Sigmoid colon (tissue), 4 donors: ENCODE data around the gene ANKRD33.

Experiments used
- CTCF ChIP-seq, 4 experiments: fragments of 450-650 bp in 3 of 4; fragments of 200-600 bp in 1 of 4; IDR thresholded peaks; one replicate each; pipeline ENCODE4 v1.5.1; 2016 to 2019; ENCODE audit warnings: antibody characterized with exemption in 4 of 4, mild to moderate bottlenecking in 3 of 4, moderate library complexity in 2 of 4
- EP300 ChIP-seq, 4 donors: sonication (generic); formaldehyde crosslinking; IDR thresholded peaks; one replicate each; pipeline ENCODE4 v1.6.1; 2017; ENCODE audit warnings: antibody characterized with exemption in 4 of 4
- POLR2A ChIP-seq, 2 donors: fragments of 450-650 bp; IDR thresholded peaks; one replicate each; pipeline ENCODE4 v1.6.1; 2016; ENCODE audit warnings: antibody characterized with exemption in 2 of 2, mild to moderate bottlenecking in 2 of 2, moderate library complexity in 2 of 2
- POLR2AphosphoS5 ChIP-seq, 4 donors: sonication (generic); formaldehyde crosslinking; IDR thresholded peaks; one replicate each; pipeline ENCODE4 v1.6.1; 2017; ENCODE audit warnings: antibody characterized with exemption in 4 of 4

GRCh38 chr12:51905471-51906429 lies 17.8 kb downstream of the ANKRD33 start:
- TF ChIP-seq CTCF (IDR thresholded peaks at IDR 0.05) (no peak), POLR2A (IDR thresholded peaks at IDR 0.05) (peak in 1 of 2 donors; percentile 15), EP300 (IDR thresholded peaks at IDR 0.05) (no peak), POLR2AphosphoS5 (IDR thresholded peaks at IDR 0.05) (peak; percentile 28 to 50 (median 36))
